ENCODE measurements around the gene RPH3AL.
A peak's percentile ranks its signal among the peaks of the same experiment; 100 is the strongest.

Gene RPH3AL

DNA sequence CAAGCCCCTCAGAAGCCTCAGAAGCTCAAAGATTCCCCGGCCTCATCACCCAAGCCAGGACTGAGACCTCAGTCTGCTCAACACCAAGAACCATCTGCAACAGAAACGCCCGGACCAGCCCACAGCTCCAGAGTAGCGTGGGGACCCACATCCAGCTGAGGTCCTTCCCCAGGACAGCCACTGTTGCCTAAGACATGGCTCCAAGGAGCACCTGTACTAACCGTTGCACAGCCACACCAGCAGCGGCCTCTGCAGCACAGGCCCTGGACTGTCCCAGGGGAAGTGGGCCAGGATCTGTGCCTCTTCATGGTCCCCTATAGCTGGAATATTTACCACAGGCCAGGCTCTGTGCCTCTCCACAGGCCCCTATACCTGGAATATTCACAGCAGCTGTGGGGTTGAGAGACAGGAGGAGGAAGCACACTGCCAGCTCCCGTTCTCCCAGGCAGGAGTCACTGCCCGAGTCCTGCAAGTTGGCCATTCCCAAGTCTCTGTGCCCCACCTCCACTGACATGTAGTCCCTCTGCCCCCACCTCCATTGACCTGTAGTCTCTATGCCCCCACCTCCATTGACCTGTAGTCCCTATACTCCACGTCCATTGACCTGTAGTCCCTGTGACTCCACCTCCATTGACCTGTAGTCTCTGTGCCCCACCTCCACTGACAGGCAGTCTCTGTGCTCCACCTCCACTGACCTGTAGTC lies 38.5 kb downstream of the RPH3AL start:
- no peak for DNase-seq

DNA sequence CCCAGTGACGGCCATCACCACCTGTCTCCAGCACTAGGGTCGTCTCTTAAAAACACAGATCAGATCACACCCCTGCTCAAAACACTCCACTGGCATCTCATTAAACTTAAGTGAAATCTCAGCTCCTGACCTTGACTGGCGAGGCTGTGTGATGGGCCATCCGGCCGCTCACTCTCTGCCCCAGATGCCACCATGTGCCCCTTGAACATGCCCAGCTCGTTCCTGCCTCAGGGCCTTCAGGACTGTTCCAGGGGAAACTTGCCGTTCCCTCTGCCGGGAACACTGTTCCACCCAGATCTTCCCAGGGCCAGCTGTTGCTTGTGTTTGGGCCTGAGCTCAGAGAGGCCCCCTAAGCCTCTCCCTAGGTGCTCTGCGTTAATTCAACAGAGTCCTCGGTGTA lies 39.4 kb downstream of the RPH3AL start:
- DNase-seq = no peak

DNA sequence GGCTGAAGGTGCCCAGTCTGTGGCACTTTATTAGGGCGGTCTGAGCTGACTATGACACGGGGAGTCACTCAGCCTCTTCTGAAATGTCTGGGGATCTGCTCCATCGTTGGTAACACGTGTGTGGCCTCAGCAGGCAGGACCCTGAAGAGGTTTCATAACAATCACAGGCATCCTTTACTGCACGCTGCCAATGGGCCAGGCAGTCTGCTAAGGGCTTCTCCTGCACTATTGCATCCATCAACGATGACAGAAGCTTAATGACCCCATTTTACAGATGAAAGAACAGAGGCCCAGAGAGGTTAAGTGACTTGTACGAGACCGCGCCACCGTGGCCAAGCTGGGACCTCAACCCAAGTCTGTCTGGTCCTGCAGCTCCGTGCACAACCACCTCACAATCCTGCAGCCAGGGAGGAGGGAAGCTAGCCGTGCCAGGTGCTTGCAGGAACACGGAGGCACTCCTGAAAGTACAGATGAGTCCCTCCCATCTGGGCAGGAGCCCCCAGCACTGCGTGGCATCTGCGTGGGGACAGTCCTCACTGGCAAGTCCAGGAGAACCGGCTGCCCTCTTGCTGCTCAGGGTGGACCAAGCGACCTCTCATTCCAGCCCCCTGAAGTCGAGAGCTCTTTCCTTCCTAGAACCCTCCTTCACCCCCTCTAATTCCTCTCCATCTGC lies 40.0 kb downstream of the RPH3AL start:
- DNase-seq = no peak

DNA sequence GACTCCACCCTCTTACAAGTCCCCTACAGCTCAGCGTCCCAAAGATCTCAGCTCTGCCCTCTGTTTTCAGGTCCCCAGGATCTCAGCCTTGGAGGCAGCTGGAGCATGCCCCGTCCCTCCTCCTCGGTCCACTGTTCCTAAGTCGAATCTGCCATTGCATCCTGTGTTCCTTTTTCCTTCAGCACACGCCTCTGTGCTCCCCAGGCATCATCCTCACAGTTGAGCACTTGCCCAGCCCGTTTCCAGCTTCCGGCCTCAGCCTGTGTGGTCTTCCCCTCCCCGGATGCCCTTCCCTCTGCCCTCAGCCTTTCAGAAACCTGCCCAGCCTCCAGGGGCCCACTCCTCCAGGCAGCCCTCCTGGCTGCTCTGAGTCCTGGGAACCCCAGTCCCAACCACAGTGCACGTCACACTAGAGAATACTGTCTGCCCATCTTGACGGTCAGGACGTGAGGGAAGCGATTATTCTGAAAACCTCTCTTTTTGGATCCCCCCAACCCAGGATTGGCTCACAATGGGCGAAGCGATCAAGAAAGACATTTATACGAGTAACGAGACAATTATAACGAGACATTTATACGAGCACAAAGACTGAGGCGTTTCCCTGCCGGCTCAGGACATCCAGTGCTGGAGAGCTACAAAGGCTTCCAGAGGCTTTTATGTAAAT lies 41.4 kb downstream of the RPH3AL start:
- DNase-seq = no peak

- no peak for DNase-seq
Observed at GRCh38 chr17:310111-311010, 42.2 kb downstream of the RPH3AL start.

GRCh38 chr17:309361-309888 lies 43.2 kb downstream of the RPH3AL start:
- DNase-seq = peak; percentile 47

DNA sequence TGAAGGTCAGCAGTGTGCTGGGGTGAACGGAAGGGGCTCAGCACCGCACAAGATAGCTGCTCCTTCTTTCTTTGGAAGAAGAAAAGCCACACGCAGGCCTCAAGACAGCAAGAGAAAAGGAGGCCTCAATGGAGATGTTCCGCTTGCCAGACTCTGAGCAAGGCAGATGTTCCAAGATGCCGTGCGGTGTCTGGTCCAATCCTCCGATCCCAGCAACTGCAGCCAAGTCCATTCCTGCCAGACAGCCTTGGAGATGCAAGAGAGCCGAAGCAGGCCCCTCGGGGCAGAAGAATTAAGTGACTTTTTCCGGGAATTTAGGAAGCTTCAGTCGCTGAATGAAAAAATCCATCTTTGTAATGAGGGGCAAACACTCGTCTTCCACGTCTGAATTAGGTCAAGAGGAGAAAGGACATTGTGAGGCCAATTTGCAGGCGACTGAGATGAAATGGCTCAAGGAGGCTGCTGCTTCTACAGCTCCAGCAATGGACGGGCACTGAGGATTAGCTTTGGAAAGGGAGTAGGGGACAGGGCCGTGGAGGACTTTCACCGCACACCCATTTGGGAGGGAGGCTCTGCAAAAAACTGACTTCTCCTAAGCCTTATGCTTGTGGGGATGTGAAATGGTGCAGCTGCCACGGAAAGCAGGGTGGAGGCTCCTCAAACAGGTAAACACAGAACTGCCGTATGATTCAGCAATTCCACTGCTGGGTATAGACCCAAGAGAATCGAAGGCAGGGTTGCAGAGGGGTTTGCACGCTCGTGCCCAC lies 44.7 kb downstream of the RPH3AL start:
- no peak for DNase-seq

DNA sequence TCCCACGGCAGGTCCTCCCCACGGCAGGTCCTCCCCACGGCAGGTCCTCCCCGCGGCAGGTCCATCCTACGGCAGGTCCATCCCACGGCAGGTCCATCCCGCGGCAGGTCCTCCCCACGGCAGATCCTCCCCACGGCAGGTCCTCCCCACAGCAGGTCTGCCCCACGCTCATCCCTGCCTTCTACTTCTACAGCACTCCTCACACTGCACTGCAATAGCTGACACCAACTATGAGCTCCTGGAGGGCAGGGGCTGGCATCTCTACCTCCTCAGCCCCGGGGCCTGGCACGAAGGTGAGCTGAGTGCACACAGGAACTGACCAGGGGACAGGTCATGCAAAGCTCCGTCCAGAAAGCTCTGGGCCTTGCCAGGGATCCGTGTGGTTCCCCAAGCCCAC lies 45.3 kb downstream of the RPH3AL start:
- DNase-seq = no peak

DNA sequence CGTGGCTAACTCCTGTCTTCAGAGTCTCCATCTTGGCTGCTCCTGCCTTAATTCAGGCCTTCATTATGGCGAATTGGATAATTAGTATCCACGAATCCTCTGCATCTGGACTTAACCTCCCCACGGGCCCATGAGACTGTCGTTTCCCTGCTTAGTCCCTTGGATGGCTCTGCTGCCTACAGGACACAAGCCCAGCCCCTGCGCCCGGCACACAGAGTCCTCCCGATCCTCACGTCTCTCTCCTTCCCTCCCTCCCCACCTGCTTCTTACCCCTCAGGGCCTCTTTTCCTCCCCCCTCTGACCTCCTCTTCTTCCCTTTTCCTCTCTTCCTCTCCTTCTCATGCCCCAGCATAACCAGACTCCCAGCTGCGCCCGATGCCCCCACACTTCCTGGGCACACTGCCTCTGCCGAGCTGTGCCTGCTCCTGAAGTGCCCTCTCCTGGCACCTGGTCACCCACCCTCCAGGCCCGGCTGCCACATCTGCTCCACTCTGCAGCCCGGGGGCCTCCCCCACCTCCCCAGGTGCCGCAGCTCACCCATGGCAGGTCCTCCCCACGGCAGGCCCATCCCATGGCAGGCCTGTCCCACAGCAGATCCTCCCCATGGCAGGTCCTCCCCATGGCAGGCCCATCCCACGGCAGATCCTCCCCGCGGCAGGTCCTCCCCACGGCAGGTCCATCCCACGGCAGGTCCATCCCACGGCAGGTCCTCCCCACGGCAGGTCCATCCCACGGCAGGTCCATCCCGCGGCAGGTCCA lies 45.9 kb downstream of the RPH3AL start:
- DNase-seq = no peak

- DNase-seq = no peak
Observed at GRCh38 chr17:306116-306515, 46.5 kb downstream of the RPH3AL start.

DNA sequence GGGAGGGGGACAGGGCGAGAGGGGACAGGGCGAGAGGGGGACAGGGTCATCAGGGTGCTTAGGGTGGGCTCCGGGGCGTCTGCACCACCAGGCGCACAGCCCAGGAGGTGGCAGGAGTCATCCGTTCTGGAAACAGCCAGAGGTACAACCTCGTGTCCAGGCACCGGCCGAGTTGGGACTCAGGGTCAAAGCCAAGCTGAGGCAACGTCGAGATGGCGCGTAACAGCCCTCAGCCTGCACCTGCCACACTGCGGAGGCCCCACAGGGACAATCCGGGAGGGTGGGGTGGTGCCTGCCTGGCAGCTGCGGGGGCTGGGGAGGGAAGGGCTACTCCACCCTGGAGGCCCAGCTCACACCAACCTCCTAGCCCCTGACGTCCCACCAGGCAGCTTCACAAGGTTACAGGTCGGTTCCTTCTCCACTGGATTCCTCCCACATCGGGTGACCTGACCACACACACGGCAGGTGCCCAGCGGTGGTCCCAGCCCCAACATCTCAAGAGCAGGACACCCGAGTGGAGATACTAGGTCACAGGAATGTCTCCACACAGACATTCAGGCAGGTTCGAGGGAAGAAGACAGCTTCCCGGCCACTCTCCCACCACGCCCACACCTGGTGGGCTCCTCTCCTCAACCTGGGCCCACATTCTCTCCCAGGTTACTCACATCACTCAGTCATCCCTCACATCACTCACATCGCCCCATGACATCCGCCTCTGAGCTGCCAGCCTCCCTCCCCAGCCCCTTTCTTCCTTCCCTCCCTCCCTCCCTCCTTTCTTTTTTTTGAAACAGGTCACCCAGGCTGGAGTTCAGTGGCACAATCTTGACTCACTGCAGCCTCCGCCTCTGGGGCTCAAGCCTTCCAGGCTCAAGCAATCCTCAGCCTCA lies 47.3 kb downstream of the RPH3AL start:
- no peak for DNase-seq

GRCh38 chr17:304461-304860 lies 48.1 kb downstream of the RPH3AL start:
- no peak for DNase-seq

GRCh38 chr17:303168-303567 lies 49.4 kb downstream of the RPH3AL start:
- no peak for DNase-seq

- no peak for DNase-seq
Observed at GRCh38 chr17:302300-302698, 50.3 kb downstream of the RPH3AL start.

DNA sequence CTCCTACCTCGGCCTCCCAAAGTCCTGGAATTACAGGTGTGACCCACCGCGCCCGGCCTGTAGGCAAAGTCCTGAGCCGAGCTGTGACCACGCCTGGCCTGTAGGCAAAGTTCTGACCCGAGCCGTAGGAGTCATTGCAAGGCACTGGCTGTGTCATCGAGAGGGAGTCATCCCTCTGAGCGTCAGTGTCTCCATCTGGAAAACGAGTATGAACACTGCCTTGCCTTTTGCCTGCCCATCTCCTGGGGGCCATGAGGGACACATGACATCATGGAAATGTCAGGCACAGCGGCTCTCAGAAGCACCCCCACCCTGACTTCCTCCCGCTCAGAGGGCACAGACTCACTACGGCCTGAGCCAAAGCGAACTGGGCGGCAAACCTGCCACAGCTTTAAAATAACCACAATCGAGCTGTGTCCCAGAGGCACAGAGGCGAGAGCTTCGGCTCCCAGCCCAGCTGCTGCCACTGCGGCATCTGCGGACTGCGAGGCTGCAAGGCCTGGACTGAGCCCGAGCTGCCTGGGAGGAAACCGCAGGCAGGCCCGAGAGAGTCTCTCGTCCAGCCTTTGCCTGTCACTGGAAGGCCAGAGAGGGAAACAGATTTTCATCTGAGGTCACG lies 50.8 kb downstream of the RPH3AL start:
- DNase-seq = no peak

- DNase-seq = no peak
Observed at GRCh38 chr17:300881-301280, 51.7 kb downstream of the RPH3AL start.

- no peak for DNase-seq
Observed at GRCh38 chr17:299546-299945, 53.1 kb downstream of the RPH3AL start.

DNA sequence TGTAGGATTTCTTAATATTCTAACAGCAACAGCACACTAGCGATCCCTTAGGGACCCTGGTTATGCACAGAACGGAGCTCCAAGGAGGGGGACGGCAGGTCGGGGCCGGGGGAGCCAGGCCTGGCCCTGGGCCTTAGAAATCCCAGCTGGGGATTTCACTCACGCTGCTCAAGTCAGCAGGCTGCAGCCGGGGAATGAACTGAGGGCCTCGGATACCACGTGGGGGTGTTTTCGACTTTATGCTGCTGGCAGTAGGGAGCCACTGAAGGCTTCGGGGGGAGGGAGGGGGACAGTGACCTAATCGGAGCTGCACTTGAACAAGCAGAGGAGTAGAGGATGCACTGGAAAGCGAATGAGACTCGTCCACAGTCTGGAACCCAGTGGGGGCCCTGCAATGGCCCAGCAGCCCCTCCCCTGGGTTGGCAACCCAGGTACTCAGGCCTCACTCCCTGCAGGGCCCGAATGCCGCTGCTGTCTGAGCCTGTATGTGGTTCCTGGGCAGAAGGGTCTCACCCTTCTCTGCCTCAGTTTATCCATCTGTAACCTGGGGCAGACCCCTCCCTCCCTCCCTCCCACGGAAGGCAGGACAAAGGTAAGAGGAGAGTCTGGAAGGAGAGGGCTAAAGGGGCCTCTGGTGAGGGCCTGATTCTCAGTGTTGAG lies 53.7 kb downstream of the RPH3AL start:
- DNase-seq = no peak

- DNase-seq = no peak
Observed at GRCh38 chr17:297758-298157, 54.8 kb downstream of the RPH3AL start.

Data from stimulated activated CD8-positive, alpha-beta memory T cell treated with anti-CD3 and anti-CD28 coated beads, Interleukin-4, amount 100 ng/mL, for 48 hours (primary cell).